SK-N-SH treated with all-trans-retinoic acid at 6 μM for 48 hours (cell line): Measurements from ENCODE around the gene ANKRD44.

Experiments used
- ATAC-seq: fragments of 200-7000 bp; cut with Tn5 transposase; 3 replicates; pipeline ENCODE4 v1.9.1; 2020; ENCODE audit warnings: mild to moderate bottlenecking, moderate library complexity
- ARNTL ChIP-seq: fragments of 450-650 bp; formaldehyde crosslinking; IDR thresholded peaks from 2 replicates; pipeline ENCODE4 v1.5.0; 2020; ENCODE audit warnings: low read depth, mild to moderate bottlenecking, moderate library complexity, borderline replicate concordance
- BACH2 ChIP-seq: fragments of 250-450 bp; sonication (Bioruptor Pico); IDR thresholded peaks from 2 replicates; pipeline ENCODE4 v1.9.0; 2021; ENCODE audit warnings: mild to moderate bottlenecking, borderline replicate concordance
- CSDC2 ChIP-seq: fragments of 250-450 bp; sonication (Bioruptor Pico); IDR thresholded peaks from 2 replicates; pipeline ENCODE4 v1.5.0; 2020; ENCODE audit warnings: mild to moderate bottlenecking, moderate library complexity
- ESRRG ChIP-seq: fragments of 250-450 bp; sonication (Bioruptor Pico); IDR thresholded peaks from 2 replicates; pipeline ENCODE4 v1.6.1; 2021; ENCODE audit warnings: mild to moderate bottlenecking
- ISL1 ChIP-seq: fragments of 250-450 bp; sonication (Bioruptor Pico); IDR thresholded peaks from 2 replicates; pipeline ENCODE4 v2.1.2; 2022; ENCODE audit warnings: mild to moderate bottlenecking, moderate library complexity
- OSR1 ChIP-seq: fragments of 250-450 bp; sonication (Bioruptor Pico); IDR thresholded peaks from 2 replicates; pipeline ENCODE4 v1.8.0; 2022; ENCODE audit warnings: moderate library complexity, mild to moderate bottlenecking, inconsistent platforms
- PPARA ChIP-seq: fragments of 250-450 bp; sonication (Bioruptor Pico); IDR thresholded peaks from 2 replicates; pipeline ENCODE4 v1.5.0; 2020; ENCODE audit warnings: mild to moderate bottlenecking, borderline replicate concordance
- SNAI2 ChIP-seq: fragments of 250-450 bp; sonication (Bioruptor Pico); IDR thresholded peaks from 2 replicates; pipeline ENCODE4 v1.5.0; 2020; ENCODE audit warnings: mild to moderate bottlenecking, moderate library complexity
- TCF4 ChIP-seq: fragments of 250-450 bp; sonication (Bioruptor Pico); IDR thresholded peaks from 2 replicates; pipeline ENCODE4 v1.8.0; 2021; ENCODE audit warnings: mild to moderate bottlenecking, moderate library complexity, borderline replicate concordance
- TOX ChIP-seq: fragments of 250-450 bp; sonication (Bioruptor Pico); IDR thresholded peaks from 2 replicates; pipeline ENCODE4 v1.8.0; 2021; ENCODE audit warnings: mild to moderate bottlenecking, moderate library complexity, borderline replicate concordance
- ZC3H10 ChIP-seq: fragments of 250-450 bp; sonication (Bioruptor Pico); IDR thresholded peaks from 2 replicates; pipeline ENCODE4 v1.5.1; 2021; ENCODE audit warnings: mild to moderate bottlenecking, moderate library complexity
- ZFP3 ChIP-seq: fragments of 250-450 bp; sonication (Bioruptor Pico); IDR thresholded peaks from 2 replicates; pipeline ENCODE4 v1.5.0; 2020; ENCODE audit warnings: mild to moderate bottlenecking, moderate library complexity
- ZNF565 ChIP-seq: fragments of 450-650 bp; formaldehyde crosslinking; conservative IDR thresholded peaks from 2 replicates; pipeline ENCODE4 v1.5.0; 2020; ENCODE audit warnings: low read depth, mild to moderate bottlenecking, moderate library complexity
- ZNF70 ChIP-seq: fragments of 450-650 bp; formaldehyde crosslinking; IDR thresholded peaks from 2 replicates; pipeline ENCODE4 v1.5.0; 2020; ENCODE audit warnings: mild to moderate bottlenecking, moderate library complexity
- ZNF8 ChIP-seq: fragments of 450-650 bp; formaldehyde crosslinking; IDR thresholded peaks from 2 replicates; pipeline ENCODE4 v1.5.0; 2020; ENCODE audit warnings: mild to moderate bottlenecking, moderate library complexity
- TF ChIP-seq, protein P1 (sequence below): fragments of 250-450 bp; sonication (Bioruptor Pico); IDR thresholded peaks from 2 replicates; pipeline ENCODE4 v1.5.0; 2020; ENCODE audit warnings: mild to moderate bottlenecking, moderate library complexity
- TF ChIP-seq, protein P2 (sequence below): fragments of 250-450 bp; sonication (Bioruptor Pico); IDR thresholded peaks from 2 replicates; pipeline ENCODE4 v1.8.0; 2021; ENCODE audit warnings: low read depth, mild to moderate bottlenecking, moderate library complexity, borderline replicate concordance
- TF ChIP-seq, protein P3 (sequence below): fragments of 250-450 bp; sonication (Bioruptor Pico); IDR thresholded peaks from 2 replicates; pipeline ENCODE4 v1.5.1; 2020; ENCODE audit warnings: low read depth, mild to moderate bottlenecking, moderate library complexity
- TF ChIP-seq, protein P4 (sequence below): fragments of 250-450 bp; sonication (Bioruptor Pico); IDR thresholded peaks from 2 replicates; pipeline ENCODE4 v1.5.1; 2021; ENCODE audit warnings: mild to moderate bottlenecking, moderate library complexity

Gene ANKRD44

DNA sequence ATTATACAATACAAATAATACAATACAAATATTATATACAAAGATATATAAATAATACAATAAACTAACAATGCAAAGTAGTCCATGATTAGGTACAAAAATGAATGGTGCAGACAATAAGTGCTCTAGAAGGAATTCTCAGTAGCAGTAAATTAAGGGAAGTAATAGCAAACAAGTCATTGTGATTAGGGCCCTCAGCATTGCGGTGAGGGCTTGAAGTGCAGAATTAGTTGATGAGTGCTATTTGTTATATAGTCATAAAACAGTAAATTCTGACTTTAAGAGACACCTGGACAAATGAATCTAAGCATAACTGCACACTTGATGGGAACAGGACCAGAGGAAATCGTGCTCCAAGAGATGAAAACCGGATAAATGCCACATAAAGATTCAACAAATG lies 74.9 kb downstream of the ANKRD44 start:
- ATAC-seq, result no peak
- TF ChIP-seq, protein P1, sequence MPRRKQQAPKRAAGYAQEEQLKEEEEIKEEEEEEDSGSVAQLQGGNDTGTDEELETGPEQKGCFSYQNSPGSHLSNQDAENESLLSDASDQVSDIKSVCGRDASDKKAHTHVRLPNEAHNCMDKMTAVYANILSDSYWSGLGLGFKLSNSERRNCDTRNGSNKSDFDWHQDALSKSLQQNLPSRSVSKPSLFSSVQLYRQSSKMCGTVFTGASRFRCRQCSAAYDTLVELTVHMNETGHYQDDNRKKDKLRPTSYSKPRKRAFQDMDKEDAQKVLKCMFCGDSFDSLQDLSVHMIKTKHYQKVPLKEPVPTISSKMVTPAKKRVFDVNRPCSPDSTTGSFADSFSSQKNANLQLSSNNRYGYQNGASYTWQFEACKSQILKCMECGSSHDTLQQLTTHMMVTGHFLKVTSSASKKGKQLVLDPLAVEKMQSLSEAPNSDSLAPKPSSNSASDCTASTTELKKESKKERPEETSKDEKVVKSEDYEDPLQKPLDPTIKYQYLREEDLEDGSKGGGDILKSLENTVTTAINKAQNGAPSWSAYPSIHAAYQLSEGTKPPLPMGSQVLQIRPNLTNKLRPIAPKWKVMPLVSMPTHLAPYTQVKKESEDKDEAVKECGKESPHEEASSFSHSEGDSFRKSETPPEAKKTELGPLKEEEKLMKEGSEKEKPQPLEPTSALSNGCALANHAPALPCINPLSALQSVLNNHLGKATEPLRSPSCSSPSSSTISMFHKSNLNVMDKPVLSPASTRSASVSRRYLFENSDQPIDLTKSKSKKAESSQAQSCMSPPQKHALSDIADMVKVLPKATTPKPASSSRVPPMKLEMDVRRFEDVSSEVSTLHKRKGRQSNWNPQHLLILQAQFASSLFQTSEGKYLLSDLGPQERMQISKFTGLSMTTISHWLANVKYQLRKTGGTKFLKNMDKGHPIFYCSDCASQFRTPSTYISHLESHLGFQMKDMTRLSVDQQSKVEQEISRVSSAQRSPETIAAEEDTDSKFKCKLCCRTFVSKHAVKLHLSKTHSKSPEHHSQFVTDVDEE (CRISPR knock-in tag), result no peak
- TF ChIP-seq ISL1 (CRISPR knock-in tag), result no peak
- TF ChIP-seq ZFP3 (CRISPR knock-in tag), result no peak
- no peak for TF ChIP-seq SNAI2
- TF ChIP-seq, protein P2, sequence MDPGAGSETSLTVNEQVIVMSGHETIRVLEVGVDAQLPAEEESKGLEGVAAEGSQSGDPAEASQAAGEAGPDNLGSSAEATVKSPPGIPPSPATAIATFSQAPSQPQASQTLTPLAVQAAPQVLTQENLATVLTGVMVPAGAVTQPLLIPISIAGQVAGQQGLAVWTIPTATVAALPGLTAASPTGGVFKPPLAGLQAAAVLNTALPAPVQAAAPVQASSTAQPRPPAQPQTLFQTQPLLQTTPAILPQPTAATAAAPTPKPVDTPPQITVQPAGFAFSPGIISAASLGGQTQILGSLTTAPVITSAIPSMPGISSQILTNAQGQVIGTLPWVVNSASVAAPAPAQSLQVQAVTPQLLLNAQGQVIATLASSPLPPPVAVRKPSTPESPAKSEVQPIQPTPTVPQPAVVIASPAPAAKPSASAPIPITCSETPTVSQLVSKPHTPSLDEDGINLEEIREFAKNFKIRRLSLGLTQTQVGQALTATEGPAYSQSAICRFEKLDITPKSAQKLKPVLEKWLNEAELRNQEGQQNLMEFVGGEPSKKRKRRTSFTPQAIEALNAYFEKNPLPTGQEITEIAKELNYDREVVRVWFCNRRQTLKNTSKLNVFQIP (CRISPR knock-in tag), result no peak
- no peak for TF ChIP-seq TOX (CRISPR knock-in tag)
- TF ChIP-seq TCF4, result no peak
- TF ChIP-seq, protein P3, sequence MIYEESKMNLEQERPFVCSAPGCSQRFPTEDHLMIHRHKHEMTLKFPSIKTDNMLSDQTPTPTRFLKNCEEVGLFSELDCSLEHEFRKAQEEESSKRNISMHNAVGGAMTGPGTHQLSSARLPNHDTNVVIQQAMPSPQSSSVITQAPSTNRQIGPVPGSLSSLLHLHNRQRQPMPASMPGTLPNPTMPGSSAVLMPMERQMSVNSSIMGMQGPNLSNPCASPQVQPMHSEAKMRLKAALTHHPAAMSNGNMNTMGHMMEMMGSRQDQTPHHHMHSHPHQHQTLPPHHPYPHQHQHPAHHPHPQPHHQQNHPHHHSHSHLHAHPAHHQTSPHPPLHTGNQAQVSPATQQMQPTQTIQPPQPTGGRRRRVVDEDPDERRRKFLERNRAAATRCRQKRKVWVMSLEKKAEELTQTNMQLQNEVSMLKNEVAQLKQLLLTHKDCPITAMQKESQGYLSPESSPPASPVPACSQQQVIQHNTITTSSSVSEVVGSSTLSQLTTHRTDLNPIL (CRISPR knock-in tag), result no peak
- no peak for TF ChIP-seq ZC3H10 (CRISPR knock-in tag)
- no peak for TF ChIP-seq ZNF70 (CRISPR knock-in tag)
- no peak for TF ChIP-seq BACH2 (CRISPR knock-in tag)
- no peak for TF ChIP-seq ESRRG
- no peak for TF ChIP-seq OSR1
- TF ChIP-seq ARNTL (CRISPR knock-in tag), result no peak

DNA sequence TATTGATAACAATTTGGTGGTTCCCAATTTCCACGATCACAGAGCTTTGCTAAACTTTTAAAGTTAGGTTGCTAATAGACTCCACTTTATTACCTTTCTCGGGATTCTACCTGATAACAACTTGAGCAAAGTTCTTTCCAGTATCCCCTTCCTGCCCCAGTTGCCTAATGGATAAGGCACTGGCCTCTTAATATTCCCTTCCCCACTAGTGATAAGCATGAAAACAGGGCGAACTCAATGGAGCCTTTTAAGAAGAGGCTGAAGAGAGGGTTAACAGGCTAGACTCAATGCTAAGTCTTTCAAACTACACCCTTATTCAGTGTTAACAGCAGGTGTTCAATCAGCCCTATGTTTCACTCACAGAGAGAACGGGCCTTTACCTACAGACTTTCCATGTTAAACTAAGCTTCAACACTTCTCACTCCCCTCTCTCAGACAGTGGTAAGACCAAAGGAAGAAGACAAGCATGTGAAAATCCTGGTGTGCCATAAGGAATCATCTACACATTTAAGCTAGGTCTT lies 75.8 kb downstream of the ANKRD44 start:
- ATAC-seq, result no peak
- TF ChIP-seq TCF4 (no peak), ZNF8 (CRISPR knock-in tag) (no peak), CSDC2 (no peak), ZNF565 (no peak)

DNA sequence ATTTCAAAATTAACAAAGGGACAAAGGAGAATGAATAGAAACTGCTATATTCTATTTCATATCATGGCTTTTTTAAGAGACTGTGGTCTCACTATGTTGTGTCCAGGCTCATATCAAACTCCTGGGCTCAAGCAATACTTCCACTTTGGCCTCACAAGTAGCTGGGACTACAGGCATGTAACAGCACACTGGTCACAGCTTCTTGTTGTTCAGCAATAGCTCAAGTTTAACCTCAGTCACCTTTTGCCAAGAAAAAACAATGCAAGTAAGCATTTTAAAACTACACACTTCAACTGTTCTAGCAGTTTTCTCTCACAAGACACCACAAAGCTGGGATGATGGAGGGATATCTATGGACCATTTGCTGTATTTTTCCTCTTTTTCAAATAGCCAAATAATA lies 77.1 kb downstream of the ANKRD44 start:
- no peak for TF ChIP-seq SNAI2
- no peak for TF ChIP-seq ZNF70 (CRISPR knock-in tag)
- TF ChIP-seq BACH2 (CRISPR knock-in tag), result no peak
- no peak for TF ChIP-seq TOX (CRISPR knock-in tag)
- no peak for TF ChIP-seq CSDC2
- no peak for TF ChIP-seq ZNF8 (CRISPR knock-in tag)
- TF ChIP-seq, protein P3 (CRISPR knock-in tag), result no peak
- TF ChIP-seq PPARA (CRISPR knock-in tag), result no peak
- TF ChIP-seq, protein P4, sequence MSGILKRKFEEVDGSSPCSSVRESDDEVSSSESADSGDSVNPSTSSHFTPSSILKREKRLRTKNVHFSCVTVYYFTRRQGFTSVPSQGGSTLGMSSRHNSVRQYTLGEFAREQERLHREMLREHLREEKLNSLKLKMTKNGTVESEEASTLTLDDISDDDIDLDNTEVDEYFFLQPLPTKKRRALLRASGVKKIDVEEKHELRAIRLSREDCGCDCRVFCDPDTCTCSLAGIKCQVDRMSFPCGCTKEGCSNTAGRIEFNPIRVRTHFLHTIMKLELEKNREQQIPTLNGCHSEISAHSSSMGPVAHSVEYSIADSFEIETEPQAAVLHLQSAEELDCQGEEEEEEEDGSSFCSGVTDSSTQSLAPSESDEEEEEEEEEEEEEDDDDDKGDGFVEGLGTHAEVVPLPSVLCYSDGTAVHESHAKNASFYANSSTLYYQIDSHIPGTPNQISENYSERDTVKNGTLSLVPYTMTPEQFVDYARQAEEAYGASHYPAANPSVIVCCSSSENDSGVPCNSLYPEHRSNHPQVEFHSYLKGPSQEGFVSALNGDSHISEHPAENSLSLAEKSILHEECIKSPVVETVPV (CRISPR knock-in tag), result no peak
- TF ChIP-seq, protein P2 (CRISPR knock-in tag), result no peak

More for the DNA sequence above, 77.1 kb downstream of the ANKRD44 start:
- no peak for ATAC-seq
